ENCODE measurements around the gene KLHL6. TPM values are rescaled to one million over a fixed set of nuclear protein-coding genes. Genes with fewer than 3 reads are reported as not detected.

KLHL6 gene
- total and polyA plus RNA-seq, 4 donors: 0.42 to 3.8 (median 1.0) TPM

- H3K36me3 ChIP-seq (ENCODE audit: control insufficient read depth in 4 of 4, insufficient read depth in 3 of 4, low read depth in 1 of 4, low read length in 3 of 4): no peaks in the 10 kb centered on the region
- no peak overlapping the region for H3K27ac ChIP-seq (ENCODE audit: low read depth in 1 of 2, low read length in 2 of 2)
- peaks cover 0 to under 1% (median 0%) of the 10 kb centered on the region in 4 donors for H3K4me1 ChIP-seq (ENCODE audit: control insufficient read depth in 4 of 4, insufficient read depth in 4 of 4, low read length in 3 of 4)
- DNase-seq (ENCODE audit: low spot score): peak; percentile 12
- H3K9ac ChIP-seq (ENCODE audit: low read depth in 1 of 2, low read length in 2 of 2): no peak overlapping the region
- no peaks in the 10 kb centered on the region for H3K27me3 ChIP-seq (ENCODE audit: control insufficient read depth in 4 of 4, insufficient read depth in 4 of 4, low read length in 3 of 4)
- H3K9me3 ChIP-seq (ENCODE audit: control insufficient read depth in 4 of 4, low read length in 3 of 4): no peaks in the 10 kb centered on the region
- no peak overlapping the region for H3K4me3 ChIP-seq (ENCODE audit: low read depth in 1 of 3, low read length in 3 of 3)
- 85% methylated on average over 23 of the region's 23 CpGs for WGBS
- no peak for TF ChIP-seq RXRA (IDR thresholded peaks at IDR 0.05)
- no peak for TF ChIP-seq ATF3 (IDR thresholded peaks at IDR 0.05)
- TF ChIP-seq ZBTB33 (IDR thresholded peaks at IDR 0.05): no peak
- no peak for TF ChIP-seq SP1 (IDR thresholded peaks at IDR 0.05)
- no peak for TF ChIP-seq NR2F2 (IDR thresholded peaks at IDR 0.05)
- no peak for TF ChIP-seq CTCF (IDR thresholded peaks at IDR 0.05; ENCODE audit: low read depth, low read length, missing input control)
- no peak for TF ChIP-seq YY1 (IDR thresholded peaks at IDR 0.05)
- TF ChIP-seq TAF1 (conservative IDR thresholded peaks at IDR 0.05): no peak
- no peak for TF ChIP-seq FOXA2 (IDR thresholded peaks at IDR 0.05)
- no peak for TF ChIP-seq FOXA1 (IDR thresholded peaks at IDR 0.05)
- TF ChIP-seq GABPA (IDR thresholded peaks at IDR 0.05 in 1 of 2, conservative IDR thresholded peaks at IDR 0.05 in 1 of 2): no peak
- no peak for TF ChIP-seq RAD21 (IDR thresholded peaks at IDR 0.05)
- TF ChIP-seq HNF4G (IDR thresholded peaks at IDR 0.05): no peak
- no peak for TF ChIP-seq JUND (IDR thresholded peaks at IDR 0.05)
- TF ChIP-seq REST (IDR thresholded peaks at IDR 0.05): no peak
- TF ChIP-seq HNF4A (conservative IDR thresholded peaks at IDR 0.05): no peak
- no peak for TF ChIP-seq MAX (IDR thresholded peaks at IDR 0.05)
- no peak for TF ChIP-seq EGR1 (IDR thresholded peaks at IDR 0.05; ENCODE audit: low read depth in 2 of 2)
Observed at GRCh38 chr3:183491109-183491922, 64.2 kb downstream of the KLHL6 start.

Measured in liver (tissue), 9 donors.